Stimulated activated CD4-positive, alpha-beta T cell treated with anti-CD3 and anti-CD28 coated beads, Interleukin-1b, Interleukin-23, amount 100 ng/mL, for 24 hours (primary cell): ENCODE measurements around the gene MYO5C.

Source experiments
- DNase-seq, 4 experiments: peaks; one replicate each; pipeline ENCODE4 v3.0.0-alpha.2; 2020; ENCODE audit warnings: low read depth in 4 of 4, low spot score in 1 of 4

MYO5C gene

GRCh38 chr15:52280326-52281084 is 15.1 kb downstream of the MYO5C start:
- no peak for DNase-seq

- no peak for DNase-seq
These were observed 16.8 kb downstream of the MYO5C start for GRCh38 chr15:52278636-52279367.

- DNase-seq = no peak
These were observed 17.5 kb downstream of the MYO5C start for GRCh38 chr15:52278135-52278534.

GRCh38 chr15:52277575-52277974 is 18.0 kb downstream of the MYO5C start:
- DNase-seq = no peak

GRCh38 chr15:52276256-52276770 is 19.3 kb downstream of the MYO5C start:
- DNase-seq = no peak

GRCh38 chr15:52263563-52264282 is 31.9 kb downstream of the MYO5C start:
- DNase-seq = no peak

GRCh38 chr15:52262364-52262763 is 33.2 kb downstream of the MYO5C start:
- no peak for DNase-seq

- DNase-seq = peak; percentile 23 to 45 (median 26)
These were observed 33.9 kb downstream of the MYO5C start for GRCh38 chr15:52261498-52262242.

- no peak for DNase-seq
These were observed 34.6 kb downstream of the MYO5C start for GRCh38 chr15:52261026-52261425.

- DNase-seq = no peak
These were observed 36.1 kb downstream of the MYO5C start for GRCh38 chr15:52259503-52259902.

- no peak for DNase-seq
These were observed 37.1 kb downstream of the MYO5C start for GRCh38 chr15:52258461-52258860.

- DNase-seq = no peak
These were observed 37.9 kb downstream of the MYO5C start for GRCh38 chr15:52257734-52258062.

- DNase-seq = no peak
These were observed 38.5 kb downstream of the MYO5C start for GRCh38 chr15:52256930-52257733.

GRCh38 chr15:52256366-52256765 is 39.2 kb downstream of the MYO5C start:
- peak; percentile 36 to 55 (median 44) for DNase-seq

GRCh38 chr15:52255935-52256334 is 39.7 kb downstream of the MYO5C start:
- DNase-seq = no peak

- DNase-seq = no peak
These were observed 40.6 kb downstream of the MYO5C start for GRCh38 chr15:52255008-52255407.

GRCh38 chr15:52254391-52254790 is 41.2 kb downstream of the MYO5C start:
- no peak for DNase-seq

GRCh38 chr15:52252781-52253180 is 42.8 kb downstream of the MYO5C start:
- no peak for DNase-seq

GRCh38 chr15:52251144-52251860 is 44.3 kb downstream of the MYO5C start:
- no peak for DNase-seq

- no peak for DNase-seq
These were observed 48.1 kb downstream of the MYO5C start for GRCh38 chr15:52247461-52247860.
